GM18507 (cell line): ENCODE data around the gene PRR30.

Experiments
- DNase-seq: peaks from one replicate; pipeline ENCODE4 v3.0.0; 2011; ENCODE audit warnings: low read depth; ENCODE audit not compliant: insufficient read length; ENCODE audit errors: extremely low spot score
- FAIRE-seq: peaks from 2 replicates; lab custom pipeline; 2011; peaks lifted over from hg19 to GRCh38; lab: Jason Lieb, UNC

The PRR30 gene

GRCh38 chr2:27158468-27158867 lies 19.3 kb upstream of the PRR30 start:
- DNase-seq (no peak), FAIRE-seq (no peak)

DNA sequence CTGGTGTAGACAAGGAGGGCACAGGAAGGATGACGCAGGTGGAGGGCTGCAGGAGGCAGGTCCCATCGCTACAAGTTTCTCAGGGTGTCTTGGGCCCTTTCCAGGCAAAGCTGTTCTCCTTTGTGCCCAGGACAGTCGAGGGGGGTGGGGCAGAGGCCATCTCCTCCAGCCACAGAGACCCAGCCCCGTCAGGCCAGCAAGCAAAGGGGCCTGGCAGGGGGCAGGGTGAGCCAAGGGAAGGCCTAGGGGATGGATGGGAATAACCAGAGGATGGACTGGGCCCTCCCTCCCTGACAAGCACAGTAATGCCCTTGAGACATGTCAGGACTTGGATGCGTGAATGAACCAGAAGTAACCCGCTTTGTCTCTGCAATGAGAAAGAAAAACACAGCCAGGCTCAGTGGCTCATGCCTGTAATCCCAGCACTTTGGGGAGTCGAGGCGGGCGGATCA lies 15.9 kb upstream of the PRR30 start:
- FAIRE-seq (no peak), DNase-seq (no peak)

DNA sequence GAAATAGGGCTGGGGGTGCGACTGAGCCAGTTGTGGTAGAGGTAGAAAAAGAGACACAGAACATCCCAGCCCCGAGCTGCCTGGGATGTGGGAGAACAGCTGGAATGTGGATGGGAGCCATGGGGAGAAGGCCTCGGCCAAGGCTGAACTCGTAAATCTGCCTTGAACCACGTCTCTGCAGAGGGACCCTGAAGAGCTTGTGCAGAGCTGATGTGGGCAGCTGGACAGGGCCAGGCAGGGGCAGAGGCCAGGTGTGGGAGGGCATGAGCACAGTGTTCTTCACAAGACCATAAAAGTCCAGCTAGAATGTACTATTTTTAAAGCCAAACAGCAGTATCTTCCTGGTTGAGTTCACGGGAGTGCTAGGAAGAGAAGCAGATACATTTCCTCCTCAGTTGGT lies 15.3 kb upstream of the PRR30 start:
- DNase-seq (no peak), FAIRE-seq (no peak)

DNA sequence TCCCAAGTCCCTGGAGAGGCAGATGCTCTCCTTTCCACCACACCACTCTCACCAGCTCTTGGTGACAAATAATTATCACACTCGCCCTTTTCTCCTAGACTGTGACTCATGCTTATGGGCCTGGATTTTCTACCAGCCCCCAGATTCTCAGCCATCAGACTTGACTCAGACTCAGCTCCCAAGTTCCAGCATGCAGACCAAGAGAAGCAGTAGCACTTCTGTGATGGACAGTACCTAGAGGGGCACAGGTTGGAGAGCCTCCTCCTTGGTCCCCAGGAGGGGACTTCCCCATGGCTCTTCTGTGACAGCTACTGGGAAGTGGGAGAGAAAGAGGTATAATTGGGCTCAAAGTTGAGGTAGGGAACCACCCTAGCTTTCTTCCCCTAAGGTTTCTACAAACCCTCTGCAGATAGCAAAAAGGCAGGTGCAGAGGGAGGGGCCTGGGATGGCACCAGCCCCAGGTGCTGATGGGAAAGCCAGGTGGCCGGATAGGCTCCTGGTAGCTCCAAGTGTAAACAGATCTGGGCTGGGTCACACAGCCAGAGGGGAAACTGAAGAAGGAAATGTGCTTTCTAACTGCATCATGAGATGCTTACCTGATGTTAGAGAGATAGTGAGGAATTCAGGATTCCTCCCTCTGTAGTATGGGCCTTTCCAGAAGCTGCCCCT lies 13.7 kb upstream of the PRR30 start:
- no peak for DNase-seq

DNA sequence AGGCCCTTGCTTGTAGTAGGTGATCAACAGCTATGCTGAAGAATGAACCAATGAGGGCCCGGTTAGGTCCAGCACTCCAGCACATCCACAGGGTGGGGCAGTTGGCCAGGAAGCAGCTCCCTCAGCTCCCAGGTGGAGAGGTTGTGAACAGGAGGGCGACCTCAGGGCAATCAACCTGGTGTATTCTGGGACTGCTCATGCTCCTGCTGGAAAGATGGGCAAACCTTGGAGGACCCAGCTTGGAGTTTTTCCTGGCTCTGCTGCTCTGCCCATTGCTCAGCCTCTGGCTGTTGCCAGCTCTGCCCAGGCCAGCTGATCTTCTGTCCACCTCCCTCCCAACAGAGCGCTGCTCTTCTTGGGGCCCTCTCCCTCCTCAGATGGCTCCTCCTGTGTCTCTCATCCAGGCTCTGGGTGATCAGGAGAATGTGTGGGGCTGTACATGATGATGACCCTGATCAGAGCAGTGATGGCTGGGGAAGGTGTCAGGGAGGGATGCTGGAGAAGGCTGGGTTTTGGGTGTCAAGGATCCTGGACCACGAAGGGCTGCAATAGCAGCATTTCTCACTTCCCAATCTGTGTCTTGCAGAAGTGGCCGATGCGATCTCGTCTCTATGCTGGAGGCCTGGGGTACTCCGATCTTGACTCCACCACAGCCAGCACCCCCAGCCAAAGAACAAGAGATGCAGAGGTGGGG lies 13.0 kb upstream of the PRR30 start:
- FAIRE-seq, result no peak
- no peak for DNase-seq

More for the DNA sequence above, 13.7 kb upstream of the PRR30 start:
- FAIRE-seq, result no peak

DNA sequence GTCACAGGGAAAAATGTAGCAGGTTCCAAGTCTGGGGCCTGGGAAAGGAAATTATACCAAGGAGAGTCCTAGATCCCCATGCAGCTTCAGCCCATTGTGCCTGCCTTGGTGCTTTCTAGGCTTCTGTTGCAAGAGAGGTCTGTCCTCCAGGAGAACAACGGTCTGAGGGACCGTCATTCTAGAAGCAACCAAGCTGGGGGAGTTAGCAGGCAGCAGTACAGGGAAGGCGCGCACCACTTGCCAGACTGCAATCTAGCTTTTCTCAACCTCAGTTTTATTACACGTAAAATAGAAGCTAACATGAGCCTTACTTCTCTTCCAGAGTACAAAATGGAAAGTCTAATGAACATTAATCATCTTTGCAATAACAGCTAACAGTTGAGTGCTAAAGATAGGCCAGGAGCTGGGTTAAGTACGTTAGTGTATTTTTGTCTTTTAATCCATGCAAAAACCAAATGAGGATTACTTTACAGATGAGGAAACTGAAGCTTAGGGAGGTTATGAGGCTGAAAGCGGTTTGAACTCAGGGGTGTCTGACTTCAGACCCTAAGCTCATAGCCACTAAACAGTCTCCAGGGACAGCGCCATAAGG lies 11.5 kb upstream of the PRR30 start:
- no peak for DNase-seq
- no peak for FAIRE-seq

- FAIRE-seq (no peak), DNase-seq (no peak)
Measured at GRCh38 chr2:27149570-27150405, 10.6 kb upstream of the PRR30 start.

DNA sequence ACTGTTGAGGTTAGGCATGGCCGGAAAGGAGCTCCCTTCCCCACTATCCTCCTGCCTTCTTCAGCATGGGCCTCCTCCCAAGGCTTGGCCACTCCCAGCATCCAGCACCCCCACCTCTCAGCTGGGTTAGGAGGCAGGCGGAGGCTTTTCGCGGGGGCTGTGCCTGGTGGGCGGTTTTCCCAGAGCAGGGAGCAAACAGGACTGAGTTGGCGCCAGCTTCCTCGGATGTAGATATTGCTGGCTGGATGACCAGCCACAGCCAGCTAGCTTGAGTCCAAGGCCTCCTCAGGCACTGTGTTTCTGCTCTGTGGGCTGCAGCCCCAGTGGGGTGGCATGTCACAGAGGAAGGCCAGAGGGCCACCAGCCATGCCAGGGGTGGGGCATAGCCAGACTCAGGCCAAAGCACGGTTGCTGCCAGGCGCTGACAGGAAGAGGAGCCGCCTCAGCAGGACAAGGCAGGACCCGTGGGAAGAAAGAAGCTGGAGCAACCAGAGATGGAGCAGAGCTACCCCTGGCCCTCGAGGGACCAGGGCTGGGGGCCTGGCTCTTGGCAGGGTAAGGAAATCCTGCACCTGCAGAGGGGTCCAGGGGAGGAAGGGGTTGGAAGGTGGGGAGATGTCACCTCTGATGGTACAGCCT lies 9.7 kb upstream of the PRR30 start, which contains the start of gene TCF23:
TCF23 (plus strand) TSS at position 204 of the 639 bp plus-strand sequence; CDS start at position 334, 130 bp downstream.
- FAIRE-seq (no peak), DNase-seq (no peak)

DNA sequence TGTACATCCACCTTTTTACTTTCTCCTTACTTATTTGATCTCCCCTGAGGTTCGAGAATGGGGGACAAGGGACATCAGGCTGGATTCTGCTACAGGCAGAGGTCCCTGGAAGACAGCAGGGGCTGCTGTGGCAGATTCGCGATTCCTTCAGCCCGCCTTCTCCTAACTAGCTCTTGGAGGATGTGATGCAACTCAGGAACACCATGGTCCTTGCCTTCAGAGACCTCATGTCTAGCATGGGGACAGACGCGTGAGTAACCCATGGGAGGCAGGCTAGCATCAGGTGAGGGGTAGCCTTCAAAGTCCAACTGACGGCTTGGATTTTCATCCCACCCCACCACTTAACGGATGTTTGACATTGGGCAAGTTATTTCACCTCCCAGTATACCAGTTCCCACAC lies 8.7 kb upstream of the PRR30 start:
- DNase-seq (no peak), FAIRE-seq (no peak)

- FAIRE-seq, result no peak
Measured at GRCh38 chr2:27145682-27146081, 6.5 kb upstream of the PRR30 start.

GRCh38 chr2:27143285-27143684 lies 4.1 kb upstream of the PRR30 start:
- no peak for DNase-seq
- FAIRE-seq, result no peak

More at GRCh38 chr2:27145682-27146081, 6.5 kb upstream of the PRR30 start:
- DNase-seq, result no peak

DNA sequence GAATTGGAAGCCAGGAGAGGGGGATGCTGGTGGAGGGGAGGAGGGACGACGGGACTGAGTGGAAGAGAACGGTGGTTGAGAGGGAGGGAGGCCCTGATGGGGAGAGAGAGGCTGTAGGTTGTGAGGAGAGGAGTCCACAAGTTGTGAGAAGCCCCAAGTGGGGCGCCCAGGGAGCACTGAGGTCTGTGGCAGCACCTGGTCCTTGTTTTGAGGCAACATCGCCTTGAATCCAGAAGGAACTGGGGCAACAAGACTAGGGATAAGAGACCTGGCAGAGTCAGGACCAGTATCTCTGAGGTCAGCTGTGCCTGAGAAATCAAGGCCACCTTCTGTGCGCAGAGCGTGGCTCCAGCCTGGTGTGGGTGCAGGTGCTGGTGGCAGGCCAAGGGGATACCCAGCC lies 1.1 kb downstream of the PRR30 start:
- no peak for DNase-seq
- no peak for FAIRE-seq

- FAIRE-seq (no peak), DNase-seq (no peak)
Measured at GRCh38 chr2:27137322-27137935, 1.8 kb downstream of the PRR30 start.

DNA sequence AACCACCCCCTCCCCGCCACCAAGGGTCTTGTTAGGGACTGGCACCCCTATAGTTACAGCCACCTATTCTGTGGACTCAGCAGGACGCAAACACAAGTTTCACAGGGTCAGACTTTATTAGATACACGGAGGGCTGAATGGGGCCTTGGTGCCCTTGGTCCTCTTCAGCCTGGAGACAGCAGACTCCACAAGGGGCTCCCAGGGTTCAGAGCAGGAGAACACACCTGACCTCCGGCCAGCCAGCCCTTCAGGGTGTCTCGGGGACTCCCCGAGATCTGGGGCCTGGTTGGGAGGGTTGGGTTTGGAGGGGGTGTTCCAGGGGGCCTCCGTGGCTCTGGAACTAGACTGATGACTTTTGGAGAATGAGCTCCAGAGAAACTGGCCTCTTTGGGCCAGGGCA lies 2.5 kb downstream of the PRR30 start:
- DNase-seq (no peak), FAIRE-seq (no peak)

GRCh38 chr2:27135478-27135955 lies 3.7 kb downstream of the PRR30 start:
- no peak for FAIRE-seq

DNA sequence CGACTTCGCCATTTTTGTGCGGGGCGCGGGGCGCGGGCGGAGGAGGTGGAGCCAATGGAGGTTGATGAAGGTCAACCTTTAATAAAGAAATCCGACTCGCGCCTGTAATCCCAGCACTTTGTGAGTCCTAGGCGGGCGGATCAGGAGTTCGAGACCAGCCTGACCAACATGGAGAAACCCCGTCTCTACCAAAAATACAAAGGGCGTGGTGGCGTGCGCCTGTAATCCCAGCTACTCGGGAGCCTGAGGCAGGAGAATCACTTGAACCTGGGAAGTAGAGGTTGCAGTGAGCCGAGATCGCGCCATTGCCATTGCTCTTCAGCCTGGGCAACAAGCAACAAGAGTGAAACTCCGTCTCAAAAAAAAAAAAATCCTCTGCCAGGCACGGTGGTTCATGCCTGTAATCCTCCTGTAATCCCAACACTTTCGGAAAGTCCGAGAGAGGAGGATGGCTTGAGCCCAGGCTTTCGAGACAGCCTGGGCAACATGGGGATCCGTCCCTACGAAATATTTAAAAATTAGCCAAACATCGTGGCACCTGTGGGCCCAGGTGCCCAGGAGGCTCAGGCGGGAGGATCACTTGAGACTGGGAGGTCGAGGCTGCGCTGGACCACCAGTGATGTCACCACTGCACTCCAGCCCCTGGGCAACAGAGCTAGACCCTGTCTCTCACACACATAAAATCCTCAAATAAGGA lies 4.3 kb downstream of the PRR30 start:
- DNase-seq, result no peak
- FAIRE-seq, result no peak

More at GRCh38 chr2:27135478-27135955, 3.7 kb downstream of the PRR30 start:
- DNase-seq, result no peak

DNA sequence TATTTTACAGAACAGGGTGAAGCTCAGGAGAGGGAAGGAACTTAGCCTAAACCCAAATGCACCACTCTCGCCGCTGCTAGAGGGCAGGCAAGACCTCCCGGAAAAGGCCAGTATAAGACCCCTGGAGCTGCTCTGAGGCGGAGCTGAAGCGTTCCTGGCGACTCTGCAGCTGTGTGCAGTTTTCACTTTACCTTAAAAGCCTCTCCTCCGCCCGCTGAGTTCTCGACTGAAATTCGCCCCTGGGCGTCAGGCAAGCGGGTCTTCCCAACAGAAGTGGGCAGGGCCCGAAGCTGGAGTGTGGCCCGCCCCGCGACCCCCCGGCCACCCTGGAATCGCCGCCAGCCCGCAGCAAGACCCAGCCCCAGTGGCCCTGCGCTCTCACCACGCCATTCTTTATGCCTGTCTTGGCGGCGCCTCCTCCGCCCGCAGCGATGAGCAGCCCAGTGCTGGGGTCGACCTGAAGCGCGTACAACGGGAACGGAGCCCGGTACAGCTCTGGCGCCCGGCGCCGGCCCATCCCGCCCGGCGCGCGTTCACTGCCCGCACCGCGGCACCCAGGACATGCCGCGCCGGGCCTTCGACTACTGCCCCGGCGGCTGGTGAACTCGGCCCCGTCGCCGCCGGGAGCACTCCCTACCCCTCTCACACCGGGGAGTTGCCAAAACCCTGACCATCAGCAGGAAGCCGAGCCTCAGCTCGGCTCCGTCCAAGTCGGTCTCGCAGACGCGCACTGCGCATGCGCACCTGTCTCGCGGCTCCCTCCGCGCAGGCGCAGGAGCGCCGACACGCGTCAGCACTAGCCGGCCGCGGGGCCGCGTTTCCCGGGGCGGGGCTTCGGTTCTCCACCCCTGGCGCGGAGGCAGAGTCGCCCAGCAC lies 5.1 kb downstream of the PRR30 start, which contains the start of gene PREB:
PREB (minus strand) TSS at position 732 of the 876 bp plus-strand sequence; CDS start at position 517, 215 bp downstream.
- FAIRE-seq, result peak; percentile 98
- DNase-seq, result peak; percentile 99
